Stomach (tissue), 9 donors: ENCODE results near the gene PAQR5. TPM values are rescaled to one million over a fixed set of nuclear protein-coding genes. Genes with fewer than 3 reads are reported as not detected.

Source experiments
- DNase-seq, 2 donors: peaks; one replicate each; pipeline versions ENCODE4 v3.0.0 to v3.0.0-alpha.2; 2013 to 2019
- H3K27ac ChIP-seq, 5 donors: fragments of 200-600 bp in 4 of 5; sonication (generic) in 4 of 5; one replicate each; pipeline ENCODE4 v1.5.1; 2013 to 2019; ENCODE audit warnings: mild to moderate bottlenecking in 1 of 5, moderate library complexity in 1 of 5
- H3K27me3 ChIP-seq, 3 donors: fragments of 200-600 bp; sonication (generic); one replicate each; pipeline ENCODE4 v1.5.1; 2017 to 2019; ENCODE audit warnings: mixed run types in 1 of 3
- H3K36me3 ChIP-seq, 4 donors: fragments of 200-600 bp; sonication (generic); 1 replicate in 3 of 4; 2 replicates in 1 of 4; pipeline ENCODE4 v1.5.1; 2016 to 2019
- H3K4me1 ChIP-seq, 4 donors: fragments of 200-600 bp; sonication (generic); one replicate each; pipeline ENCODE4 v1.5.1; 2016 to 2019
- H3K4me3 ChIP-seq, 4 donors: fragments of 200-600 bp; sonication (generic) in 3 of 4; one replicate each; pipeline ENCODE4 v1.5.1; 2016 to 2019; ENCODE audit warnings: mild to moderate bottlenecking in 1 of 4
- H3K9me3 ChIP-seq, 4 donors: fragments of 200-600 bp; sonication (generic); one replicate each; pipeline ENCODE4 v1.5.1; 2016 to 2019
- CTCF ChIP-seq, 7 experiments: fragments of 450-650 bp in 4 of 7; fragments of 200-600 bp in 3 of 7; sonication (generic) in 3 of 7; IDR thresholded peaks; one replicate each; pipeline ENCODE4 v1.5.1; 2016 to 2019; ENCODE audit warnings: antibody characterized with exemption in 7 of 7, control low read depth in 2 of 7, mild to moderate bottlenecking in 1 of 7
- EP300 ChIP-seq: sonication (generic); formaldehyde crosslinking; IDR thresholded peaks from one replicate; pipeline ENCODE4 v1.6.1; 2017; ENCODE audit warnings: antibody characterized with exemption
- POLR2A ChIP-seq, 4 donors: fragments of 450-650 bp; IDR thresholded peaks; one replicate each; pipeline ENCODE4 v1.6.1; 2016; ENCODE audit warnings: antibody characterized with exemption in 4 of 4, control low read depth in 2 of 4, mild to moderate bottlenecking in 1 of 4, moderate library complexity in 1 of 4
- POLR2AphosphoS5 ChIP-seq, 3 donors: sonication (generic); formaldehyde crosslinking; IDR thresholded peaks; one replicate each; pipeline ENCODE4 v1.6.1; 2016; ENCODE audit warnings: antibody characterized with exemption in 3 of 3
- WGBS, 5 donors: extraction: QIAGEN DNeasy Blood & Tissue Kit in 3 of 5; methylation state at CpG; one replicate each; pipeline versions ENCODE4 v1.1.5 to v1.1.7; 2013 to 2018; 5-methylcytosine and 5-hydroxymethylcytosine counted together
- intact Hi-C: fragments of 100-400 bp; cut with DNase I; formaldehyde crosslinking; loops from one replicate; pipeline ENCODE4 v1.15.1; 2023; ENCODE audit warnings: low total_unique reads
- polyA plus RNA-seq, 3 donors: library from polyadenylated mRNA; stranded (reverse); fragments of 200-250 nt; gene quantifications; one replicate each; pipeline ENCODE4 v1.2.3, GENCODE V29; 2013
- total RNA-seq, 5 donors: library from RNA; depleted of rRNA; stranded (reverse); fragments of >200 nt; gene quantifications; one replicate each; pipeline versions ENCODE4 v1.1.0 to v1.2.3, GENCODE V29; 2014 to 2016
- donor health status: healthy with polysubstance abuse.
- donor health status: Bipolar disorder and iron deficiency.
- donor health status: healthy.

The PAQR5 gene
- total and polyA plus RNA-seq, 8 donors, result 3.6 to 37.9 (median 7.5) TPM; not detected in 1

- DNase-seq, result no peak
- peaks cover 0 to 9% (median 9%) of the 10 kb centered on the region in 4 donors for H3K4me1 ChIP-seq
- no peaks in the 10 kb centered on the region for H3K9me3 ChIP-seq
- H3K27ac ChIP-seq, result no peak overlapping the region
- intact Hi-C loops, result loop anchor here (5.0 to 10.0 kb wide), 2 partner anchors 119 to 337 kb away; no protein-coding TSS in a partner anchor
- TF ChIP-seq POLR2A (IDR thresholded peaks at IDR 0.05), result no peak
- peaks cover 0 to 4% (median 0%) of the 10 kb centered on the region in 3 donors for H3K27me3 ChIP-seq
- 58 to 67% (median 60%) methylated on average over 11 of the region's 11 CpGs for WGBS, 5 donors
- H3K36me3 ChIP-seq, result peaks cover 0 to 6% (median 0%) of the 10 kb centered on the region in 4 donors
- H3K4me3 ChIP-seq, result no peak overlapping the region
Observed at GRCh38 chr15:69393831-69394491, 95.2 kb downstream of the PAQR5 start.

- peak; percentile 82 to 93 for DNase-seq
- H3K4me1 ChIP-seq, result peaks cover 0 to 9% (median 9%) of the 10 kb centered on the region in 4 donors
- intact Hi-C loops, result loop anchor here (5.0 to 10.0 kb wide), 2 partner anchors 120 to 337 kb away; no protein-coding TSS in a partner anchor
- H3K36me3 ChIP-seq, result peaks cover 0 to 8% (median 0%) of the 10 kb centered on the region in 4 donors
- no peaks in the 10 kb centered on the region for H3K9me3 ChIP-seq
- H3K27ac ChIP-seq, result no peak overlapping the region
- 27 to 29% (median 29%) methylated on average over 35 to 36 of the region's 36 CpGs for WGBS, 5 donors
- H3K4me3 ChIP-seq, result no peak overlapping the region
- TF ChIP-seq POLR2A (IDR thresholded peaks at IDR 0.05) (no peak), CTCF (IDR thresholded peaks at IDR 0.05) (peak in 5 of 7 experiments; percentile 89 to 95 (median 92)), POLR2AphosphoS5 (IDR thresholded peaks at IDR 0.05) (peak in 1 of 3 donors; percentile 29)
- H3K27me3 ChIP-seq, result peaks cover 0 to 4% (median 0%) of the 10 kb centered on the region in 3 donors
Observed at GRCh38 chr15:69394556-69395282, 96.0 kb downstream of the PAQR5 start.

GRCh38 chr15:69395460-69395859 is 96.7 kb downstream of the PAQR5 start:
- TF ChIP-seq CTCF (IDR thresholded peaks at IDR 0.05) (no peak), POLR2A (IDR thresholded peaks at IDR 0.05) (no peak), EP300 (no peak), POLR2AphosphoS5 (IDR thresholded peaks at IDR 0.05) (no peak)
- Histone ChIP-seq H3K27ac (no peak overlapping the region), H3K4me3 (no peak overlapping the region), H3K36me3 (peaks cover 0 to 12% (median 0%) of the 10 kb centered on the region in 4 donors), H3K9me3 (no peaks in the 10 kb centered on the region), H3K4me1 (peaks cover 0 to 9% (median 9%) of the 10 kb centered on the region in 4 donors), H3K27me3 (peaks cover 0 to 4% (median 0%) of the 10 kb centered on the region in 3 donors)
- DNase-seq, result no peak
- intact Hi-C loops, result loop anchor here (10.0 kb wide), 1 partner anchor 121 kb away; no protein-coding TSS in a partner anchor
- WGBS, 5 donors, result 89 to 95% (median 92%) methylated on average over 7 to 10 of the region's 10 CpGs

GRCh38 chr15:69395991-69396390 is 97.3 kb downstream of the PAQR5 start:
- Histone ChIP-seq H3K4me3 (no peak overlapping the region), H3K36me3 (peaks cover 0 to 12% (median 0%) of the 10 kb centered on the region in 4 donors), H3K4me1 (peaks cover 0 to 9% (median 9%) of the 10 kb centered on the region in 4 donors), H3K27ac (no peak overlapping the region), H3K9me3 (no peaks in the 10 kb centered on the region), H3K27me3 (peaks cover 0 to 4% (median 0%) of the 10 kb centered on the region in 3 donors)
- intact Hi-C loops, result loop anchor here (10.0 kb wide), 1 partner anchor 121 kb away; no protein-coding TSS in a partner anchor
- WGBS, 5 donors, result 80 to 93% (median 92%) methylated on average over 4 to 5 of the region's 5 CpGs
- DNase-seq, result no peak
- TF ChIP-seq POLR2AphosphoS5 (IDR thresholded peaks at IDR 0.05) (no peak), POLR2A (IDR thresholded peaks at IDR 0.05) (no peak), CTCF (IDR thresholded peaks at IDR 0.05) (no peak), EP300 (no peak)
